NCI-H1105 (cell line): ENCODE measurements around the gene PHF10.
"Not testable (repeated sequence)": the region's sequence is repeated elsewhere in the genome, so short reads cannot be mapped to it uniquely, and the experiment has no call there.

Source experiments
- DNase-seq: peaks from one replicate; lab custom pipeline; 2025; lab: John Stamatoyannopoulos, UW

The PHF10 gene

GRCh38 chr6:169724494-169725124 lies at the start of gene PHF10:
TSS of gene PHF10 (minus strand) at chr6:169724500. CDS start at chr6:169723931, 569 bp downstream.
- peak; percentile 88 for DNase-seq

- no peak for DNase-seq
These were observed 42.8 kb upstream of the PHF10 start for GRCh38 chr6:169766921-169767736.

GRCh38 chr6:169766232-169766631 lies 41.9 kb upstream of the PHF10 start:
- no peak for DNase-seq

GRCh38 chr6:169765789-169766188 lies 41.5 kb upstream of the PHF10 start:
- not testable (repeated sequence) for DNase-seq

- DNase-seq = no peak
These were observed 39.6 kb upstream of the PHF10 start for GRCh38 chr6:169763881-169764280.

- DNase-seq = no peak
These were observed 39.0 kb upstream of the PHF10 start for GRCh38 chr6:169763308-169763707.

GRCh38 chr6:169755162-169755561 lies 30.9 kb upstream of the PHF10 start:
- no peak for DNase-seq

- DNase-seq = no peak
These were observed 27.8 kb upstream of the PHF10 start for GRCh38 chr6:169752074-169752623.

GRCh38 chr6:169751242-169752073 lies 27.2 kb upstream of the PHF10 start, which contains the start of the genes DYNLT2 and ERMARD:
TSS of gene DYNLT2 (minus strand) at chr6:169751572. CDS start at chr6:169751458, 114 bp downstream.
TSS of gene ERMARD (plus strand) at chr6:169751622. CDS start at chr6:169751658, 36 bp downstream.
- peak; percentile 98 for DNase-seq

GRCh38 chr6:169746556-169746955 lies 22.3 kb upstream of the PHF10 start:
- DNase-seq = no peak

GRCh38 chr6:169745405-169745804 lies 21.1 kb upstream of the PHF10 start:
- DNase-seq = no peak

GRCh38 chr6:169741344-169741743 lies 17.0 kb upstream of the PHF10 start:
- DNase-seq = no peak

GRCh38 chr6:169738976-169739529 lies 14.8 kb upstream of the PHF10 start:
- peak; percentile 23 for DNase-seq

- peak; percentile 48 for DNase-seq
These were observed 14.1 kb upstream of the PHF10 start for GRCh38 chr6:169738204-169738975.

- no peak for DNase-seq
These were observed 5.7 kb upstream of the PHF10 start for GRCh38 chr6:169729961-169730360.

- no peak for DNase-seq
These were observed 2.7 kb upstream of the PHF10 start for GRCh38 chr6:169726963-169727362.

GRCh38 chr6:169726049-169726400 lies 1.7 kb upstream of the PHF10 start:
- DNase-seq = no peak

- no peak for DNase-seq
These were observed 1.1 kb upstream of the PHF10 start for GRCh38 chr6:169725125-169726048.

GRCh38 chr6:169723991-169724493 lies 258 bp downstream of the PHF10 start:
- peak; percentile 64 for DNase-seq
